Measurements from ENCODE around the gene KLF5.
"Not testable (repeated sequence)": the region's sequence is repeated elsewhere in the genome, so short reads cannot be mapped to it uniquely, and the experiment has no call there.

KLF5 gene

GRCh38 chr13:73058736-73059459 lies at the start of gene KLF5:
Gene KLF5, plus strand, starts transcription at chr13:73059005. Its CDS starts 323 bp downstream, at chr13:73059328.
- peak; percentile 85 for DNase-seq (ENCODE audit: low spot score)

GRCh38 chr13:73011751-73012150 lies 47.1 kb upstream of the KLF5 start:
- no peak for DNase-seq (ENCODE audit: low spot score)

GRCh38 chr13:73015805-73016204 lies 43.0 kb upstream of the KLF5 start:
- no peak for DNase-seq (ENCODE audit: low spot score)

- DNase-seq (ENCODE audit: low spot score) = no peak
Measured at GRCh38 chr13:73018336-73018735, 40.5 kb upstream of the KLF5 start.

GRCh38 chr13:73025217-73026012 lies 33.4 kb upstream of the KLF5 start:
- no peak for DNase-seq (ENCODE audit: low spot score)

- no peak for DNase-seq (ENCODE audit: low spot score)
Measured at GRCh38 chr13:73034901-73035300, 23.9 kb upstream of the KLF5 start.

- no peak for DNase-seq (ENCODE audit: low spot score)
Measured at GRCh38 chr13:73035660-73036059, 23.1 kb upstream of the KLF5 start.

GRCh38 chr13:73036566-73036965 lies 22.2 kb upstream of the KLF5 start:
- no peak for DNase-seq (ENCODE audit: low spot score)

GRCh38 chr13:73038064-73038463 lies 20.7 kb upstream of the KLF5 start:
- DNase-seq (ENCODE audit: low spot score) = no peak

- no peak for DNase-seq (ENCODE audit: low spot score)
Measured at GRCh38 chr13:73039201-73040108, 19.4 kb upstream of the KLF5 start.

- DNase-seq (ENCODE audit: low spot score) = no peak
Measured at GRCh38 chr13:73040484-73040883, 18.3 kb upstream of the KLF5 start.

GRCh38 chr13:73040968-73041596 lies 17.7 kb upstream of the KLF5 start:
- no peak for DNase-seq (ENCODE audit: low spot score)

- no peak for DNase-seq (ENCODE audit: low spot score)
Measured at GRCh38 chr13:73045031-73045430, 13.8 kb upstream of the KLF5 start.

GRCh38 chr13:73048615-73049014 lies 10.2 kb upstream of the KLF5 start:
- DNase-seq (ENCODE audit: low spot score) = not testable (repeated sequence)

- no peak for DNase-seq (ENCODE audit: low spot score)
Measured at GRCh38 chr13:73054712-73055111, 4.1 kb upstream of the KLF5 start.

- DNase-seq (ENCODE audit: low spot score) = no peak
Measured at GRCh38 chr13:73055813-73056564, 2.8 kb upstream of the KLF5 start.

GRCh38 chr13:73056565-73056962 lies 2.2 kb upstream of the KLF5 start:
- DNase-seq (ENCODE audit: low spot score) = no peak

GRCh38 chr13:73057284-73058063 lies 1.3 kb upstream of the KLF5 start:
- DNase-seq (ENCODE audit: low spot score) = no peak

- no peak for DNase-seq (ENCODE audit: low spot score)
Measured at GRCh38 chr13:73058064-73058313, 816 bp upstream of the KLF5 start.

- DNase-seq (ENCODE audit: low spot score) = no peak
Measured at GRCh38 chr13:73058432-73058735, 421 bp upstream of the KLF5 start.

Data from hematopoietic multipotent progenitor cell treated with erythropoietin and hydrocortisone succinate and interleukin-3 and kit ligand, for 15 days (in vitro differentiated cells).